ENCODE data around the gene IFNE. TPM values are rescaled to one million over a fixed set of nuclear protein-coding genes. Genes with fewer than 3 reads are reported as not detected.
"Not testable (repeated sequence)": the region's sequence is repeated elsewhere in the genome, so short reads cannot be mapped to it uniquely, and the experiment has no call there.

Gene IFNE
- total RNA-seq, 1 donor from 2014 or later, result 12.4 TPM

DNA sequence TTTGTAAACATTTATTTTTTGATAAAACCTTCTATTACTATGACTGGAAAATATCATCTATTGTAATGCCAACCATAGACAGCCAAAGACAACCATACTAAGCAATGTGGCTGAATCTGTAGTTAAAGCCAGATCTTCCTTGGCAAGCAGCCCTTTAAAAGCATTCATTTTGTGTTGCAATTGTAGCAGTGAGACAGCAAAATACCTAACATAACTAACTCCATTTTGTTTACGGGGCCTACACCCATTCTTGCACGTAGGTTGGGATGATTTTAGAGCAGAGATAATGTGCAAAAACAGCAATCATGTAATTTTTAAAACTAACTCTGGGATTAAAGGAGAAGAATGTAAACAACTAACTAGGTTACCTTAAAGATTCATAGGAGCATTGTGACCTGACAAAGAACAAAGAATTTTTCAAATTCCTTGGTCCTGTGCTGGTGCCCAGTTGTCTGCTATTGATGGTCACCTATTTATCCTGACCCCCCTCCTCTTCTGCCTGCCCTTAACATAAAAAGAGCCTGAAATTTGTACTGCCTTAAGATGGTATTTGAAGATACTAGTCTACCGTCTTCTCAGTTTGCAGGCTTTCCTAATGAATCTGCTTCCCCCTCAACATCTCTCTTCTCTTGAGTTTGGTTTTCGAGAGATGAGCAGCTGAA lies 31.2 kb downstream of the IFNE start:
- DNase-seq (ENCODE audit: low read depth) (no peak), FAIRE-seq (no peak)
- Histone ChIP-seq H3K4me3 (ENCODE audit: low read depth, low read length) (no peak overlapping the region), H3K27me3 (ENCODE audit: control insufficient read depth, insufficient read depth, low read length) (no peaks in the 10 kb centered on the region), H3K36me3 (ENCODE audit: control insufficient read depth, insufficient read depth, low read length) (no peaks in the 10 kb centered on the region)
- TF ChIP-seq CTCF (IDR thresholded peaks at IDR 0.05; ENCODE audit: insufficient read depth, low read length, severe bottlenecking), result no peak

DNA sequence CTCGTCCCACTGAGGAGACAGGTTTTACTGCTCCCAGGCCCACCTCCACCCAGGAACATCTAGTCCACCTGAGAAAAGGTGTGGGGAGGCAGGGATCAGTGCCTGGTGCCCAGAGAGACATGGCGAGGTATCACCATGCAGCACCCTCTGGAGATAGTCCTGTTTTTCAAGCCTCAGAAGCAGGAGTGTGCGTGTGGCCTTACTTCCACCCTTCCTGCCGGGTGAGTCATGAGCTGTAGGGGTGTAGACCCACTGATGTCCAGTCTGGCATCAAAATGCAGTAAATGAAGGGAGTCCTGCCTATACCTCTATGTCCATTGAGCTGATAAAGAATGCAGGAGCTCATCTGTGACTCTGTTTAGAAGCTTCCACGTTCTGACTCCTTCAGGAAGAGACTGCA lies 32.8 kb downstream of the IFNE start:
- not testable (repeated sequence) for H3K4me3 ChIP-seq (ENCODE audit: low read depth, low read length); H3K27me3 ChIP-seq (ENCODE audit: control insufficient read depth, insufficient read depth, low read length); DNase-seq (ENCODE audit: low read depth); H3K36me3 ChIP-seq (ENCODE audit: control insufficient read depth, insufficient read depth, low read length)
- FAIRE-seq, result peak; percentile 66

- FAIRE-seq, result no peak
- H3K27me3 ChIP-seq (ENCODE audit: control insufficient read depth, insufficient read depth, low read length), result no peaks in the 10 kb centered on the region
Observed at GRCh38 chr9:21443849-21444625, 38.1 kb downstream of the IFNE start.

DNA sequence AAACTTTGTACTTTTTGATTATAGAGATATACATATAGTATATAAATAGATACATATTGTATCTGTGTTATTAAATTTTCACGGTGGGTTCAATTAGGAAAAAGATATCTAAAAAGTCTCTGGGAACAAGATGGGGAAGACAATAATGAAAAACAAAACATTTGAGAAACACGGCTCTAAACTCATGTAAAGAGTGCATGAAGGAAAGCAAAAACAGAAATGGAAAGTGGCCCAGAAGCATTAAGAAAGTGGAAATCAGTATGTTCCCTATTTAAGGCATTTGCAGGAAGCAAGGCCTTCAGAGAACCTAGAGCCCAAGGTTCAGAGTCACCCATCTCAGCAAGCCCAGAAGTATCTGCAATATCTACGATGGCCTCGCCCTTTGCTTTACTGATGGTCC lies 42.0 kb downstream of the IFNE start, which contains the start of gene IFNA1:
IFNA1 (plus strand) TSS at position 301 of the 400 bp plus-strand sequence; CDS start at position 370, 69 bp downstream.
- FAIRE-seq, result no peak
- no peak for TF ChIP-seq CTCF (IDR thresholded peaks at IDR 0.05; ENCODE audit: insufficient read depth, low read length, severe bottlenecking)
- DNase-seq (ENCODE audit: low read depth), result no peak

More at GRCh38 chr9:21443849-21444625, 38.1 kb downstream of the IFNE start:
- no peak for TF ChIP-seq CTCF (IDR thresholded peaks at IDR 0.05; ENCODE audit: insufficient read depth, low read length, severe bottlenecking)
- Histone ChIP-seq H3K36me3 (ENCODE audit: control insufficient read depth, insufficient read depth, low read length) (no peaks in the 10 kb centered on the region), H3K4me3 (ENCODE audit: low read depth, low read length) (no peak overlapping the region)
- no peak for DNase-seq (ENCODE audit: low read depth)

DNA sequence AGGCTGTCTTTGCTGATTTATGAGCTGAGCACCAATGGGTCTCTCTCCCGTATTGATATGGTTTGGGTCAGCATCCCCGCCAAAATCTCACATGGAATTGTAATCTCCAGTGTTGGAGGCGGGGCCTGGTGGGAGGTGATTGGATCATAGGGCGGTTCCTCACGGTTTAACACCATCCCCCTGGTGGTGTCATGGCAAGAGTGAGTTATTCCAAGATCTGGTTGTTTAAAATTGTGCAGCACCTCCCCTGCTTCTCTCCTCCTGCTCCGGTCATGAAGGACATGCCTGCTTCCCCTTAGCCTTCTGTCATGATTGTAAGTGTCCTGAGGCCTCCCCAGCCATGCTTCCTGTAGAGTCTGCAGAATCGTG lies 47.1 kb downstream of the IFNE start:
- not testable (repeated sequence) for H3K36me3 ChIP-seq (ENCODE audit: control insufficient read depth, insufficient read depth, low read length); H3K27me3 ChIP-seq (ENCODE audit: control insufficient read depth, insufficient read depth, low read length); H3K4me3 ChIP-seq (ENCODE audit: low read depth, low read length); DNase-seq (ENCODE audit: low read depth)
- peak; percentile 91 for FAIRE-seq

More for the DNA sequence above, 42.0 kb downstream of the IFNE start, which contains the start of gene IFNA1:
- Histone ChIP-seq H3K27me3 (ENCODE audit: control insufficient read depth, insufficient read depth, low read length) (no peaks in the 10 kb centered on the region), H3K36me3 (ENCODE audit: control insufficient read depth, insufficient read depth, low read length) (no peaks in the 10 kb centered on the region), H3K4me3 (ENCODE audit: low read depth, low read length) (no peak within 1 kb of the TSS)

- peak; percentile 70 for DNase-seq (ENCODE audit: low read depth)
Observed at GRCh38 chr9:21434202-21435014, 47.7 kb downstream of the IFNE start.

More at GRCh38 chr9:21434202-21435014, 47.7 kb downstream of the IFNE start:
- FAIRE-seq, result no peak
- Histone ChIP-seq H3K36me3 (ENCODE audit: control insufficient read depth, insufficient read depth, low read length) (no peaks in the 10 kb centered on the region), H3K27me3 (ENCODE audit: control insufficient read depth, insufficient read depth, low read length) (peaks cover 2% of the 10 kb centered on the region), H3K4me3 (ENCODE audit: low read depth, low read length) (no peak overlapping the region)
- peak; percentile 55 for TF ChIP-seq CTCF (IDR thresholded peaks at IDR 0.05; ENCODE audit: insufficient read depth, low read length, severe bottlenecking)

All from bronchial epithelial cell (primary cell).